Peyer's patch (tissue), 4 donors: ENCODE results near the gene CLEC16A. TPM values are rescaled to one million over a fixed set of nuclear protein-coding genes. Genes with fewer than 3 reads are reported as not detected.
A peak's percentile ranks its signal among the peaks of the same experiment; 100 is the strongest.

ENCODE experiments used
- DNase-seq, 3 donors: peaks; one replicate each; pipeline ENCODE4 v3.0.0-alpha.2; 2017 to 2019
- H3K27ac ChIP-seq, 4 donors: fragments of 200-600 bp; sonication (generic); one replicate each; pipeline ENCODE4 v1.5.1; 2016 to 2019
- H3K27me3 ChIP-seq, 2 donors: fragments of 200-600 bp; sonication (generic); one replicate each; pipeline ENCODE4 v1.5.1; 2019
- H3K36me3 ChIP-seq, 3 donors: fragments of 200-600 bp; sonication (generic); one replicate each; pipeline ENCODE4 v1.5.1; 2016 to 2019
- H3K4me1 ChIP-seq, 4 donors: fragments of 200-600 bp; sonication (generic); one replicate each; pipeline ENCODE4 v1.5.1; 2016 to 2019
- H3K4me3 ChIP-seq, 4 donors: fragments of 200-600 bp; sonication (generic); 1 replicate in 3 of 4; 2 replicates in 1 of 4; pipeline ENCODE4 v1.5.1; 2016 to 2019; ENCODE audit warnings: mild to moderate bottlenecking in 1 of 4
- H3K9me3 ChIP-seq, 4 donors: fragments of 200-600 bp; sonication (generic); one replicate each; pipeline ENCODE4 v1.5.1; 2016 to 2019; ENCODE audit warnings: mild to moderate bottlenecking in 1 of 4
- POLR2A ChIP-seq, 2 donors: fragments of 450-650 bp; IDR thresholded peaks; one replicate each; pipeline ENCODE4 v1.5.1; 2017; ENCODE audit warnings: antibody characterized with exemption in 2 of 2, mild to moderate bottlenecking in 2 of 2, moderate library complexity in 2 of 2
- total RNA-seq, 4 donors: library from RNA; depleted of rRNA; stranded (reverse); fragments of >200 nt; gene quantifications; one replicate each; pipeline ENCODE4 v1.1.0, GENCODE V29; 2016
- TF ChIP-seq, protein P1 (sequence below), 6 experiments: fragments of 450-650 bp in 4 of 6; fragments of 200-600 bp in 2 of 6; sonication (generic) in 1 of 6; IDR thresholded peaks; one replicate each; pipeline ENCODE4 v1.5.1; 2017 to 2019; ENCODE audit warnings: antibody characterized with exemption in 6 of 6, mild to moderate bottlenecking in 3 of 6, moderate library complexity in 1 of 6

Gene CLEC16A
- total RNA-seq, 4 donors from 2014 or later = 37.8 to 139 (median 64.3) TPM

GRCh38 chr16:11125936-11126335, 181.6 kb downstream of the CLEC16A start:
- Histone ChIP-seq H3K9me3 (no peaks in the 10 kb centered on the region), H3K27ac (no peak overlapping the region), H3K4me1 (peaks cover 0 to 20% (median 0%) of the 10 kb centered on the region in 4 donors), H3K4me3 (no peak overlapping the region), H3K36me3 (peaks cover 0 to 48% (median 0%) of the 10 kb centered on the region in 3 donors), H3K27me3 (no peaks in the 10 kb centered on the region)
- no peak for TF ChIP-seq POLR2A (IDR thresholded peaks at IDR 0.05)
- TF ChIP-seq, protein P1, sequence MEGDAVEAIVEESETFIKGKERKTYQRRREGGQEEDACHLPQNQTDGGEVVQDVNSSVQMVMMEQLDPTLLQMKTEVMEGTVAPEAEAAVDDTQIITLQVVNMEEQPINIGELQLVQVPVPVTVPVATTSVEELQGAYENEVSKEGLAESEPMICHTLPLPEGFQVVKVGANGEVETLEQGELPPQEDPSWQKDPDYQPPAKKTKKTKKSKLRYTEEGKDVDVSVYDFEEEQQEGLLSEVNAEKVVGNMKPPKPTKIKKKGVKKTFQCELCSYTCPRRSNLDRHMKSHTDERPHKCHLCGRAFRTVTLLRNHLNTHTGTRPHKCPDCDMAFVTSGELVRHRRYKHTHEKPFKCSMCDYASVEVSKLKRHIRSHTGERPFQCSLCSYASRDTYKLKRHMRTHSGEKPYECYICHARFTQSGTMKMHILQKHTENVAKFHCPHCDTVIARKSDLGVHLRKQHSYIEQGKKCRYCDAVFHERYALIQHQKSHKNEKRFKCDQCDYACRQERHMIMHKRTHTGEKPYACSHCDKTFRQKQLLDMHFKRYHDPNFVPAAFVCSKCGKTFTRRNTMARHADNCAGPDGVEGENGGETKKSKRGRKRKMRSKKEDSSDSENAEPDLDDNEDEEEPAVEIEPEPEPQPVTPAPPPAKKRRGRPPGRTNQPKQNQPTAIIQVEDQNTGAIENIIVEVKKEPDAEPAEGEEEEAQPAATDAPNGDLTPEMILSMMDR (IDR thresholded peaks at IDR 0.05) = no peak
- DNase-seq = no peak

DNA sequence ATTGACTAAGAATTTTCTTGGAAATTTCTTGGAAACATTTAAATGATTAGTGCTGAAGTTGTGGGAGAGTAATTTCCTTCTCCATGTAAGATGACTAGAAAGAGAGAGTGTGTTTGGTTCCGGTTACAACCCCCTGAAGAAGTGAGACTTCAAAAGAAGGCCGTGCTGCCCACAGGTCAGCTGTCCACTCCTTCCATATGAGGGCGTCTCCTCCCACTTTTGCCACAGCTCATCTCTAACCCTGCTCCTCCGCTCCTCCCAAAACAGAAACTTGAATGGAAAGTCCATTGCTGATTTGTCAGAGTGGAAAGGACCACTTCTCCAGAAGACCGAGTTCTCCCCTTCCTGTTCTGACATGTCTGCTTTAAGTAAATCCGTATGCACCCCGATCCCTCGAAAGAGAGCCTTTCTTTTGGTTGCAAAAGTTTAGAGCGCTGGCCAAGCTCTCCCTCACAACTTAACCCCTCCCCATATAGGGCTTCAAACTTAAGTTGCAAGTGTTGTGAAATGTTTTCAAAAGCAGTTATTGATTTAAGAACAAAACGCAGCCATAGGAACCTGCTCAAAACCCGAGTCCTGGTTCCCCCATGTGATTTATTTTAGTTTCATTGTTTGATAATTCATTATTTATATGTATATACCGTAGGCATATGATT, 182.2 kb downstream of the CLEC16A start:
- DNase-seq = no peak
- Histone ChIP-seq H3K27me3 (no peaks in the 10 kb centered on the region), H3K9me3 (no peaks in the 10 kb centered on the region), H3K4me3 (no peak overlapping the region), H3K4me1 (peaks cover 0 to 26% (median 0%) of the 10 kb centered on the region in 4 donors), H3K27ac (no peak overlapping the region), H3K36me3 (peaks cover 0 to 42% (median 0%) of the 10 kb centered on the region in 3 donors)
- TF ChIP-seq, protein P1 (IDR thresholded peaks at IDR 0.05) = no peak
- TF ChIP-seq POLR2A (IDR thresholded peaks at IDR 0.05) = no peak

DNA sequence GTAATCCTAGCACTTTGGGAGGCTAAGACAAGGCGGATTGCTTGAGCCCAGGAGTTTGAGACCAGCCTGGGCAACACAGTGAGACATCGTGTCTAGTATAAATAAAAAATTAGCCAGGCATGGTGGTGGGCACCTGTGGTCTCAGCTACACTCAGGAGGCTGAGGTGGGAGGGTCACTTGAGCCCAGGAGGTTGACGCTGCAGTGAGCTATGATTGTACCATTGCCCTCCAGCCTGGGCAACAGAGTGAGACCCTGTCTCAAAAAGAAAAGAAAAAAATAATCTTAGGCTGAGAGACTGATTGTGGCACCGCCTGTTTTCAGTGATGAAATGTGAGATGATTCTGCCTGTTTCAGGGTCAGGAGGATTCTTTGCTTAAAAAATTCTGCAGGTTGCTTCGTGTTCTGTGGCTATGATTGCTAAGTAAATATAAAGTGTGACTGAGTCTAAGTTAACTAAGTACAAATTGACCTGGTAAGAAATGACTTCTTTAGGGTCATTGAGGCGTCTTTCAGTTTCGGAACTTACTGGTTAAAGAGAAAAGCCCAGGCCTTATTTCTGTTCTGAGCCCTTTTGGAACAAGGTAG, 183.3 kb downstream of the CLEC16A start:
- H3K36me3 ChIP-seq = peaks cover 0 to 35% (median 0%) of the 10 kb centered on the region in 3 donors
- TF ChIP-seq POLR2A (IDR thresholded peaks at IDR 0.05) = no peak
- TF ChIP-seq, protein P1 (IDR thresholded peaks at IDR 0.05) = no peak
- no peaks in the 10 kb centered on the region for H3K27me3 ChIP-seq
- no peak overlapping the region for H3K27ac ChIP-seq
- peaks cover 0 to 32% (median 0%) of the 10 kb centered on the region in 4 donors for H3K4me1 ChIP-seq
- H3K9me3 ChIP-seq = no peaks in the 10 kb centered on the region
- DNase-seq = no peak
- H3K4me3 ChIP-seq = no peak overlapping the region

GRCh38 chr16:11128211-11129141, 184.1 kb downstream of the CLEC16A start:
- H3K27ac ChIP-seq = peak overlapping the region; percentile 36 to 74 (median 51)
- H3K27me3 ChIP-seq = no peaks in the 10 kb centered on the region
- no peak overlapping the region for H3K4me3 ChIP-seq
- peaks cover 0 to 30% (median 0%) of the 10 kb centered on the region in 3 donors for H3K36me3 ChIP-seq
- TF ChIP-seq, protein P1 (IDR thresholded peaks at IDR 0.05) = no peak
- no peak for TF ChIP-seq POLR2A (IDR thresholded peaks at IDR 0.05)
- no peaks in the 10 kb centered on the region for H3K9me3 ChIP-seq
- DNase-seq = no peak
- peaks cover 0 to 39% (median under 1%) of the 10 kb centered on the region in 4 donors for H3K4me1 ChIP-seq

GRCh38 chr16:11129378-11129781, 185.0 kb downstream of the CLEC16A start:
- DNase-seq = no peak
- Histone ChIP-seq H3K27ac (peak overlapping the region in 1 of 4 donors; percentile 50), H3K4me3 (no peak overlapping the region), H3K9me3 (no peaks in the 10 kb centered on the region), H3K36me3 (peaks cover 0 to 21% (median 0%) of the 10 kb centered on the region in 3 donors), H3K4me1 (peaks cover 0 to 42% (median 2%) of the 10 kb centered on the region in 4 donors), H3K27me3 (no peaks in the 10 kb centered on the region)
- TF ChIP-seq, protein P1 (IDR thresholded peaks at IDR 0.05) = no peak
- no peak for TF ChIP-seq POLR2A (IDR thresholded peaks at IDR 0.05)
